Natural killer cell treated with Interleukin-12 subunit alpha and Interleukin-12 subunit beta and Interleukin-15 and Interleukin-18, amount 100 ng/mL, for 72 hours (primary cell): ENCODE data around the gene LGALSL. TPM values are rescaled to one million over a fixed set of nuclear protein-coding genes. Genes with fewer than 3 reads are reported as not detected.

Experiments
- ATAC-seq, 2 donors: fragments of 150-1000 bp; cut with Tn5 transposase in 1 of 2; sonication (Bioruptor Pico), chemical (Tn5 transposase) in 1 of 2; 2 replicates each; pipeline ENCODE4 v1.10.0; 2021
- DNase-seq: peaks from one replicate; pipeline ENCODE4 v3.0.0; 2022; ENCODE audit warnings: low spot score
- H3K27ac Mint-ChIP-seq, 2 donors: 1 replicate in 1 of 2; 2 replicates in 1 of 2; pipeline ENCODE4 v1.8.0; 2022; ENCODE audit warnings: mixed read lengths in 2 of 2, mild to moderate bottlenecking in 1 of 2, moderate library complexity in 1 of 2
- H3K27me3 Mint-ChIP-seq, 2 donors: 1 replicate in 1 of 2; 2 replicates in 1 of 2; pipeline ENCODE4 v1.8.0; 2022; ENCODE audit warnings: mixed read lengths in 2 of 2
- H3K36me3 Mint-ChIP-seq: one replicate; pipeline ENCODE4 v1.8.0; 2022; ENCODE audit warnings: mixed read lengths
- H3K4me1 Mint-ChIP-seq, 2 donors: 1 replicate in 1 of 2; 2 replicates in 1 of 2; pipeline ENCODE4 v1.8.0; 2022; ENCODE audit warnings: low read depth in 2 of 2, mixed read lengths in 2 of 2, mild to moderate bottlenecking in 1 of 2
- H3K4me3 Mint-ChIP-seq: one replicate; pipeline ENCODE4 v1.8.0; 2022; ENCODE audit warnings: mixed read lengths
- H3K9me3 Mint-ChIP-seq: 2 replicates; pipeline ENCODE4 v1.8.0; 2022; ENCODE audit warnings: mixed read lengths
- total RNA-seq, 2 donors: library from RNA; stranded (reverse); gene quantifications; one replicate each; pipeline ENCODE4 v1.2.3, GENCODE V29; 2022

Gene LGALSL
- total RNA-seq, 2 donors from 2014 or later: 0.31 to 0.50 TPM

DNA sequence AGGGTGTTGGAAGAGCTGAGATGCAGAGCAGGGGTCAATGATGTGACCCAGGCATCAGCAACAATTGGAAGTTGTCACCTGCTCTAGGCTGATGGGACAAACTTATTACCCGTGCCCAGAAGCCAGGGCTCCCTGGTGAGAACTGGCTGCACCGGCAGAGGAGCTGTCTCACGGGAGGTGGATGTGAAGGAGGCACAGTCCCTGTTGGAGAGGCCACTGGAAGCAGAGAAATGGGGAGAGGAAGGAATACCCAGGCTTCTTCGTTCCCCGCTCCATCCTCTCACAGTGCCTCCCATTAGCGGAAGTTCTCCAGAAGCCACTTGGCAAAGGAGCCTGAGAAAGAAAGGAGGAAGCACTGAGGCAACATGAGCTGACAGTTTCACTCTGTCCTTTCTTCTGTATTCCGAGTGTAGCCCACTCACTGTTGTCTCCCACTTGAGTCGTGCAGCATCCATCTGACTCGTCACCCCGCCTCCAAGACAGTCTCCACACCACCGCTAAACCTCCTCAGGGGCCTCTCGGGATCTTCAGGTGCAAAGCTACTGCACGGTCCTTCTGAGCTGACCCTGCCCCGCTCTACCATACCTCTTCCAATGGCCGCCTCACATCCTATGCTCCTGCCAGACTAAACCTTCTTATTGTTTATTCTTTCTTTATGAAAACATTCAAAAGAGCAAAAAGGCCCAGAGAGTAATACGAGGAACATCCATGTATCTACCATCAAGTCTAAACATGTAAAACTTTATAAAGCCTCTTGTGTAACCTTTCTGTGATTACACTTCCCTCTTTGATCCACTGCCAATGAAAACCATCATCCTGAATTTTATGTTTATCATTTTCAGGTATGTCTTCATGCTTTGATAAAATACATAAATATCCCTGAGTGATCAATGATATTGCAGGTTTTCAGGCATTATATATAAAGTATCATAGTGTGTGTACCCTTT, 51.1 kb downstream of the LGALSL start:
- Mint-ChIP-seq H3K27ac (no peak overlapping the region), H3K9me3 (no peaks in the 10 kb centered on the region), H3K4me1 (no peaks in the 10 kb centered on the region), H3K36me3 (no peaks in the 10 kb centered on the region), H3K27me3 (peaks cover 5 to 7% of the 10 kb centered on the region in 2 donors), H3K4me3 (no peak overlapping the region)
- DNase-seq: no peak
- ATAC-seq: no peak

DNA sequence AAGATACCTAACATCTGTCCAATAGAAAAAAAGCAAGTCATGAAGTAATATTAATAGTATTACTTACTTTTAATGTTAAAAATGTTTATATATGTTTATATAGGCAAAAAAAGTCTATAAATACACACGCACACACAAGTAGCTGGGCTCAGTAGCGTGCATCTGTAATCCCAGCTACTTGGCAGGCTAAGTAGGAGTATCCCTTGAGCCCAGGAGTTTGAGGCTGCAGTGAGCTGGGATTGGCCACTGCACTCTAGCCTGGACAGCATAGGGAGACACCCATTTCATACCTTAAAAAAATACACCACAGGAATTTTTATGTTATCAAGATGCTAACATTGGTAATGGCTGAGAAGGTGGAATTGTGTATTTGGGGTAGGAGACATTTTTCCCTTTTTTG, 52.7 kb downstream of the LGALSL start:
- no peak overlapping the region for H3K4me3 Mint-ChIP-seq
- no peaks in the 10 kb centered on the region for H3K4me1 Mint-ChIP-seq
- ATAC-seq (no peak), DNase-seq (no peak)
- no peak overlapping the region for H3K27ac Mint-ChIP-seq
- H3K36me3 Mint-ChIP-seq: no peaks in the 10 kb centered on the region
- peaks cover 0 to 5% of the 10 kb centered on the region in 2 donors for H3K27me3 Mint-ChIP-seq
- no peaks in the 10 kb centered on the region for H3K9me3 Mint-ChIP-seq

Other genes with a start within 250 kb of the LGALSL start
- 10 to 100 TPM; 38.7 to 49.0 TPM for gene AFTPH, start 70.2 kb downstream of the LGALSL start, total RNA-seq
- gene SERTAD2, start 199.8 kb downstream of the LGALSL start, total RNA-seq: 10 to 100 TPM; 15.6 to 23.9 TPM